Caco-2 (cell line): ENCODE measurements around the gene DIS3L. TPM values are rescaled to one million over a fixed set of nuclear protein-coding genes. Genes with fewer than 3 reads are reported as not detected.
A peak's percentile ranks its signal among the peaks of the same experiment; 100 is the strongest.

ENCODE experiments used
- BruUV-seq: library from RNA; stranded (reverse); fragments of 400-500 nt; replicated peaks from 2 replicates; lab custom pipeline; 2021; lab: Mats Ljungman, UMichigan
- CTCF ChIA-PET: fragments of 300-600 bp; sonication (Branson Sonifier 250); formaldehyde crosslinking; loops from one replicate; lab custom pipeline; 2022; ENCODE audit warnings: antibody characterized with exemption; lab: Charles Lee
- POLR2A ChIA-PET: fragments of 300-600 bp; sonication (Branson Sonifier 250); formaldehyde crosslinking; loops from one replicate; lab custom pipeline; 2022; ENCODE audit warnings: antibody characterized with exemption; lab: Charles Lee
- DNase-seq, 2 experiments: peaks; one replicate each; pipeline versions ENCODE4 v3.0.0 to v3.0.0-alpha.2; 2020 to 2022
- H3K27me3 ChIP-seq: replicated peaks from 2 replicates; pipeline ENCODE4 v1.6.0; 2011; ENCODE audit warnings: low read length; ENCODE audit not compliant: control insufficient read depth, insufficient read depth
- H3K36me3 ChIP-seq: 2 replicates; pipeline ENCODE4 v1.5.1; 2011; ENCODE audit warnings: low read length; ENCODE audit not compliant: control insufficient read depth, insufficient read depth
- H3K4me1 ChIP-seq: fragments of 250-450 bp; sonication (Bioruptor Pico); 2 replicates; pipeline ENCODE4 v1.5.1; 2020; ENCODE audit warnings: mild to moderate bottlenecking
- H3K4me3 ChIP-seq: 2 replicates; pipeline ENCODE4 v1.5.1; 2011; ENCODE audit warnings: low read depth, mild to moderate bottlenecking, control low read depth, low read length
- H3K9me3 ChIP-seq: fragments of 250-450 bp; sonication (Bioruptor Pico); 2 replicates; pipeline ENCODE4 v1.5.1; 2020; ENCODE audit warnings: mild to moderate bottlenecking, moderate library complexity
- H3K27ac Mint-ChIP-seq: one replicate; pipeline ENCODE4 v1.8.0; 2022; ENCODE audit warnings: mixed read lengths; ENCODE audit not compliant: unreplicated experiment
- H3K27me3 Mint-ChIP-seq: one replicate; pipeline ENCODE4 v1.8.0; 2022; ENCODE audit warnings: mixed read lengths; ENCODE audit not compliant: insufficient read depth, unreplicated experiment
- H3K36me3 Mint-ChIP-seq: one replicate; pipeline ENCODE4 v1.8.0; 2022; ENCODE audit warnings: mild to moderate bottlenecking, mixed read lengths; ENCODE audit not compliant: insufficient read depth, unreplicated experiment
- H3K4me1 Mint-ChIP-seq: one replicate; pipeline ENCODE4 v1.8.0; 2022; ENCODE audit warnings: low read depth, mixed read lengths; ENCODE audit not compliant: unreplicated experiment
- H3K4me3 Mint-ChIP-seq: one replicate; pipeline ENCODE4 v1.8.0; 2022; ENCODE audit warnings: mild to moderate bottlenecking, moderate library complexity, mixed read lengths; ENCODE audit not compliant: unreplicated experiment
- H3K9me3 Mint-ChIP-seq: one replicate; pipeline ENCODE4 v1.8.0; 2022; ENCODE audit warnings: mixed read lengths; ENCODE audit not compliant: unreplicated experiment
- intact Hi-C: fragments of 100-400 bp; cut with micrococcal nuclease; formaldehyde crosslinking; loops from one replicate; pipeline ENCODE4 v1.10.0; 2022; ENCODE audit not compliant: unreplicated experiment
- total RNA-seq: library from RNA; stranded (reverse); gene quantifications from 2 replicates; pipeline ENCODE4 v1.2.3, GENCODE V29; 2022
- TF ChIP-seq, protein P1 (sequence below), 2 experiments: fragments of 200-600 bp in 1 of 2; IDR thresholded peaks; 1 replicate in 1 of 2; 2 replicates in 1 of 2; pipeline versions ENCODE4 v1.5.1 to v1.8.0; 2011 to 2022; ENCODE audit warnings: antibody characterized with exemption in 1 of 2, control low read depth in 1 of 2, inconsistent platforms in 1 of 2, low read depth in 1 of 2, low read length in 1 of 2, mild to moderate bottlenecking in 1 of 2, moderate library complexity in 1 of 2; ENCODE audit not compliant: insufficient read depth in 1 of 2, severe bottlenecking in 1 of 2, unreplicated experiment in 1 of 2

DIS3L gene
- total RNA-seq, 1 experiment from 2014 or later = 25.3 TPM

GRCh38 chr15:66264859-66265513 lies 28.4 kb upstream of the DIS3L start:
- Mint-ChIP-seq H3K9me3 (peaks cover 15% of the 10 kb centered on the region), H3K4me1 (peaks cover 10% of the 10 kb centered on the region), H3K27ac (no peak overlapping the region), H3K36me3 (no peaks in the 10 kb centered on the region), H3K4me3 (no peak overlapping the region), H3K27me3 (peaks cover 11% of the 10 kb centered on the region)
- TF ChIP-seq, protein P1, sequence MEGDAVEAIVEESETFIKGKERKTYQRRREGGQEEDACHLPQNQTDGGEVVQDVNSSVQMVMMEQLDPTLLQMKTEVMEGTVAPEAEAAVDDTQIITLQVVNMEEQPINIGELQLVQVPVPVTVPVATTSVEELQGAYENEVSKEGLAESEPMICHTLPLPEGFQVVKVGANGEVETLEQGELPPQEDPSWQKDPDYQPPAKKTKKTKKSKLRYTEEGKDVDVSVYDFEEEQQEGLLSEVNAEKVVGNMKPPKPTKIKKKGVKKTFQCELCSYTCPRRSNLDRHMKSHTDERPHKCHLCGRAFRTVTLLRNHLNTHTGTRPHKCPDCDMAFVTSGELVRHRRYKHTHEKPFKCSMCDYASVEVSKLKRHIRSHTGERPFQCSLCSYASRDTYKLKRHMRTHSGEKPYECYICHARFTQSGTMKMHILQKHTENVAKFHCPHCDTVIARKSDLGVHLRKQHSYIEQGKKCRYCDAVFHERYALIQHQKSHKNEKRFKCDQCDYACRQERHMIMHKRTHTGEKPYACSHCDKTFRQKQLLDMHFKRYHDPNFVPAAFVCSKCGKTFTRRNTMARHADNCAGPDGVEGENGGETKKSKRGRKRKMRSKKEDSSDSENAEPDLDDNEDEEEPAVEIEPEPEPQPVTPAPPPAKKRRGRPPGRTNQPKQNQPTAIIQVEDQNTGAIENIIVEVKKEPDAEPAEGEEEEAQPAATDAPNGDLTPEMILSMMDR (IDR thresholded peaks at IDR 0.05; ENCODE audit: insufficient read depth in 1 of 2, low read depth in 1 of 2, low read length in 1 of 2, severe bottlenecking in 1 of 2, unreplicated experiment in 1 of 2) = no peak
- intact Hi-C loops = no loop called here
- no peak overlapping the region for H3K4me3 ChIP-seq
- no peaks in the 10 kb centered on the region for H3K36me3 ChIP-seq
- CTCF ChIA-PET = no interaction called here
- POLR2A ChIA-PET = no interaction called here
- BruUV-seq = no TSS peak
- H3K9me3 ChIP-seq = no peaks in the 10 kb centered on the region
- no peaks in the 10 kb centered on the region for H3K27me3 ChIP-seq
- H3K4me1 ChIP-seq = peaks cover 13% of the 10 kb centered on the region
- no peak for DNase-seq

DNA sequence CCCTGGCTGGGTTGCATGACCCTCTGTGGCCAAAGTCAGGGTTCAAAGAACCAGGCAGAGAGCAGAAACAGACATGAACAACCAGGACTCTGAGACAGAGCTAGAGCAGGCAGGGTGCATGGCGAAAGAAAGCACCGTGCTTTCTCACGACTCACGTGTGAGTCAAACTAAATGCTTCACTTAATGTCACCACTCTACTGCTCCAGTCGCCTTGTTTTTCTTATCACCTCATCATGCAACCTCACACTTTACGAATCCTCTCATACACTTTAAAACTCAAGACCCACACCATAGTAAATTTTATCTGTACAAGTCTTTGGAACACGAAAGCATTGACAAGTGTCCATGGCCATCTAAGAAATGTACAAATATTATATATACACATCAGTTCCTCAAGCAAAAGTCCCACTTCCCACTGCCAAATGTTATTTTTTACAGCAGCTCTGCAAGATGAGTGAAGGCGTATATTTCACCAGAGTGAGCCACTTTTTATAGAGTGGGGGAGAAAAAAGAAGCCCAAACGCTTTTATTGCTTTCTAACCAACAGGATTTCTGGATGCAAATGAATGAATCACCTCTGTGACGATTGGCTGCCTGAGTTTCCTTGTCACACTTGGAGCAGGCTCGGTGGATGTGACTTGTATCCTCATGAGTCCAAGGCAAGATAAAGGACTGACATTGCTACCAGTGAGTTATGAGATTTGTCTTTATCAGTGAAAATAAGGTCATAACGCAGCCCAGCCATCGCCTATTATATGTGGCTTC lies 23.9 kb upstream of the DIS3L start:
- Histone ChIP-seq H3K4me1 (peaks cover 15% of the 10 kb centered on the region), H3K4me3 (no peak overlapping the region; the same call in 1 of the 2 replicates), H3K9me3 (no peaks in the 10 kb centered on the region), H3K36me3 (no peaks in the 10 kb centered on the region), H3K27me3 (no peaks in the 10 kb centered on the region)
- peaks cover 10% of the 10 kb centered on the region for H3K4me1 Mint-ChIP-seq
- no TSS peak for BruUV-seq
- ChIA-PET POLR2A (no interaction called here), CTCF (no interaction called here)
- H3K36me3 Mint-ChIP-seq = no peaks in the 10 kb centered on the region
- H3K9me3 Mint-ChIP-seq = peaks cover 10% of the 10 kb centered on the region
- H3K4me3 Mint-ChIP-seq = peak overlapping the region; percentile 62
- intact Hi-C loops = no loop called here
- peak overlapping the region; percentile 43 for H3K27ac Mint-ChIP-seq
- TF ChIP-seq, protein P1 (IDR thresholded peaks at IDR 0.05; ENCODE audit: insufficient read depth in 1 of 2, low read depth in 1 of 2, low read length in 1 of 2, severe bottlenecking in 1 of 2, unreplicated experiment in 1 of 2) = no peak
- DNase-seq = peak; percentile 73 to 78
- H3K27me3 Mint-ChIP-seq = no peaks in the 10 kb centered on the region

DNA sequence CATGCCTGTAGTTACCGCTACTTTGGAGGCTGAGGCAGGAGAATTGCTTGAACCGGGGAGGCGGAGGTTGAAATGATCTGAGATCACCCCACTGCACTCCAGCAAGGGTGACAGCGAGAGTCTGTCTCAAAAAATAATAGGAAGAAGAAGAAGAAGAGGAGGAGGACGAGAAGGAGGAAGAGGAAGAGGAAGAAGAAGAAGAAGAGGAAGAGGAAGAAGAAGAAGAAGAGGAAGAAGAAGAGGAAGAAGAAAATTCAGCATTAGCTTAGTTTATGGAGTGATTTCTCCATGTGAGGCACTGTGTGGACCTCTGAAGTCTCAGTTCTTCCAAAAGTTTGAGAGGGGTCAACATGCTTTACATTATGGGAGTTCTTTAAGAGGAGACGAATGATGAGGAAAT lies 22.4 kb upstream of the DIS3L start:
- TF ChIP-seq, protein P1 (IDR thresholded peaks at IDR 0.05; ENCODE audit: insufficient read depth in 1 of 2, low read depth in 1 of 2, low read length in 1 of 2, severe bottlenecking in 1 of 2, unreplicated experiment in 1 of 2) = no peak
- Mint-ChIP-seq H3K27me3 (no peaks in the 10 kb centered on the region), H3K27ac (no peak overlapping the region), H3K4me3 (no peak overlapping the region), H3K4me1 (peaks cover 10% of the 10 kb centered on the region), H3K36me3 (no peaks in the 10 kb centered on the region), H3K9me3 (peaks cover 10% of the 10 kb centered on the region)
- Histone ChIP-seq H3K9me3 (no peaks in the 10 kb centered on the region), H3K27me3 (no peaks in the 10 kb centered on the region), H3K4me3 (no peak overlapping the region), H3K4me1 (peaks cover 15% of the 10 kb centered on the region), H3K36me3 (no peaks in the 10 kb centered on the region)
- no peak for DNase-seq
- BruUV-seq = no TSS peak
- ChIA-PET CTCF (no interaction called here), POLR2A (no interaction called here)
- intact Hi-C loops = no loop called here
